Muscle layer of duodenum (tissue), 2 donors: ENCODE data around the gene TOMM40.
"Not testable (repeated sequence)": the region's sequence is repeated elsewhere in the genome, so short reads cannot be mapped to it uniquely, and the experiment has no call there.

ENCODE experiments used
- H3K27ac ChIP-seq: one replicate; pipeline ENCODE4 v1.7.0; 2013; ENCODE audit warnings: mild to moderate bottlenecking, low read length
- H3K27me3 ChIP-seq: one replicate; pipeline ENCODE4 v1.7.0; 2013; ENCODE audit warnings: low read depth, mild to moderate bottlenecking, control low read depth, low read length
- H3K36me3 ChIP-seq, 2 donors: one replicate each; pipeline ENCODE4 v1.7.0; 2013; ENCODE audit warnings: low read length in 2 of 2, control low read depth in 1 of 2, mild to moderate bottlenecking in 1 of 2; ENCODE audit not compliant: insufficient read depth in 2 of 2, control insufficient read depth in 1 of 2
- H3K4me1 ChIP-seq, 2 donors: one replicate each; pipeline ENCODE4 v1.7.0; 2013; ENCODE audit warnings: low read length in 2 of 2, mild to moderate bottlenecking in 2 of 2, control low read depth in 1 of 2, moderate library complexity in 1 of 2; ENCODE audit not compliant: insufficient read depth in 2 of 2, control insufficient read depth in 1 of 2
- H3K4me3 ChIP-seq, 2 donors: one replicate each; pipeline ENCODE4 v1.7.0; 2013; ENCODE audit warnings: low read length in 2 of 2, low read depth in 1 of 2, mild to moderate bottlenecking in 1 of 2
- H3K9me3 ChIP-seq, 2 donors: one replicate each; pipeline ENCODE4 v1.7.0; 2013; ENCODE audit warnings: low read length in 2 of 2, control low read depth in 1 of 2, mild to moderate bottlenecking in 1 of 2; ENCODE audit not compliant: control insufficient read depth in 1 of 2
- donor health status: healthy.

The TOMM40 gene

GRCh38 chr19:44914433-44915206 lies 23.6 kb downstream of the TOMM40 start, which contains the start of gene APOC1:
Gene APOC1, plus strand, starts transcription at chr19:44914608. Its CDS starts 284 bp downstream, at chr19:44914892.
- not testable (repeated sequence) for H3K27me3 ChIP-seq, H3K36me3 ChIP-seq, H3K27ac ChIP-seq, H3K9me3 ChIP-seq
- peak within 1 kb of the TSS; percentile 60 to 61 for H3K4me3 ChIP-seq
- peaks cover 0 to 16% of the 10 kb centered on the region in 2 donors for H3K4me1 ChIP-seq

- Histone ChIP-seq H3K9me3 (no peaks in the 10 kb centered on the region), H3K4me1 (no peaks in the 10 kb centered on the region), H3K27me3 (no peaks in the 10 kb centered on the region), H3K27ac (peak overlapping the region; percentile 31), H3K4me3 (no peak overlapping the region), H3K36me3 (no peaks in the 10 kb centered on the region)
Measured at GRCh38 chr19:44924243-44924725, 33.2 kb downstream of the TOMM40 start.

GRCh38 chr19:44925114-44925891 lies 34.2 kb downstream of the TOMM40 start:
- H3K27ac ChIP-seq, result no peak overlapping the region
- no peaks in the 10 kb centered on the region for H3K4me1 ChIP-seq
- H3K9me3 ChIP-seq, result no peaks in the 10 kb centered on the region
- no peaks in the 10 kb centered on the region for H3K27me3 ChIP-seq
- H3K4me3 ChIP-seq, result no peak overlapping the region
- no peaks in the 10 kb centered on the region for H3K36me3 ChIP-seq

- H3K36me3 ChIP-seq, H3K4me1 ChIP-seq, H3K9me3 ChIP-seq, H3K27me3 ChIP-seq, H3K27ac ChIP-seq: not testable (repeated sequence)
- H3K4me3 ChIP-seq, result peak overlapping the region in 1 of 2 donors; percentile 47
Measured at GRCh38 chr19:44926245-44927077, 35.4 kb downstream of the TOMM40 start.

- no peaks in the 10 kb centered on the region for H3K36me3 ChIP-seq
- H3K4me1 ChIP-seq, result no peaks in the 10 kb centered on the region
- H3K9me3 ChIP-seq, result no peaks in the 10 kb centered on the region
- H3K27me3 ChIP-seq, result no peaks in the 10 kb centered on the region
- no peak overlapping the region for H3K4me3 ChIP-seq
- no peak overlapping the region for H3K27ac ChIP-seq
Measured at GRCh38 chr19:44927746-44928145, 36.7 kb downstream of the TOMM40 start.

GRCh38 chr19:44930088-44930487 lies 39.0 kb downstream of the TOMM40 start:
- H3K4me1 ChIP-seq, result no peaks in the 10 kb centered on the region

GRCh38 chr19:44931541-44931940 lies 40.5 kb downstream of the TOMM40 start:
- Histone ChIP-seq H3K36me3 (no peaks in the 10 kb centered on the region), H3K27ac (no peak overlapping the region), H3K9me3 (no peaks in the 10 kb centered on the region), H3K27me3 (no peaks in the 10 kb centered on the region), H3K4me3 (no peak overlapping the region), H3K4me1 (no peaks in the 10 kb centered on the region)

More at GRCh38 chr19:44930088-44930487, 39.0 kb downstream of the TOMM40 start:
- Histone ChIP-seq H3K36me3 (no peaks in the 10 kb centered on the region), H3K4me3 (no peak overlapping the region), H3K9me3 (no peaks in the 10 kb centered on the region), H3K27me3 (no peaks in the 10 kb centered on the region), H3K27ac (no peak overlapping the region)

GRCh38 chr19:44939668-44940067 lies 48.6 kb downstream of the TOMM40 start:
- H3K36me3 ChIP-seq, result no peaks in the 10 kb centered on the region
- H3K27ac ChIP-seq, result no peak overlapping the region
- H3K4me1 ChIP-seq, result no peaks in the 10 kb centered on the region
- H3K27me3 ChIP-seq, result no peaks in the 10 kb centered on the region
- H3K4me3 ChIP-seq, result no peak overlapping the region
- H3K9me3 ChIP-seq, result no peaks in the 10 kb centered on the region

GRCh38 chr19:44942067-44942571 lies 51.1 kb downstream of the TOMM40 start, which contains the start of gene APOC4:
Gene APOC4, plus strand, starts transcription at chr19:44942237. Its CDS starts 41 bp downstream, at chr19:44942278.
- Histone ChIP-seq H3K36me3 (no peaks in the 10 kb centered on the region), H3K27ac (no peak within 1 kb of the TSS), H3K4me3 (no peak within 1 kb of the TSS), H3K4me1 (no peaks in the 10 kb centered on the region), H3K27me3 (no peaks in the 10 kb centered on the region), H3K9me3 (no peaks in the 10 kb centered on the region)

GRCh38 chr19:44943801-44944249 lies 52.8 kb downstream of the TOMM40 start:
- Histone ChIP-seq H3K9me3 (no peaks in the 10 kb centered on the region), H3K36me3 (no peaks in the 10 kb centered on the region), H3K4me1 (no peaks in the 10 kb centered on the region), H3K27me3 (no peaks in the 10 kb centered on the region), H3K4me3 (no peak overlapping the region), H3K27ac (no peak overlapping the region)
